Vagina (tissue), 2 donors: ENCODE results near the gene PRMT7. TPM values are rescaled to one million over a fixed set of nuclear protein-coding genes. Genes with fewer than 3 reads are reported as not detected.
A peak's percentile ranks its signal among the peaks of the same experiment; 100 is the strongest.

ENCODE experiments used
- DNase-seq, 2 donors: peaks; one replicate each; pipeline ENCODE4 v3.0.0-alpha.2; 2017; ENCODE audit errors: extremely low spot score in 2 of 2
- H3K27ac ChIP-seq: fragments of 200-600 bp; sonication (generic); one replicate; pipeline ENCODE4 v1.5.1; 2019
- H3K27me3 ChIP-seq: fragments of 200-600 bp; sonication (generic); one replicate; pipeline ENCODE4 v1.5.1; 2019
- H3K36me3 ChIP-seq, 2 donors: fragments of 200-600 bp; sonication (generic); one replicate each; pipeline ENCODE4 v1.5.1; 2017 to 2019
- H3K4me1 ChIP-seq: fragments of 200-600 bp; sonication (generic); one replicate; pipeline ENCODE4 v1.5.1; 2019
- H3K4me3 ChIP-seq, 2 donors: fragments of 200-600 bp; sonication (generic); 1 replicate in 1 of 2; 2 replicates in 1 of 2; pipeline ENCODE4 v1.5.1; 2016 to 2019
- H3K9me3 ChIP-seq: fragments of 200-600 bp; sonication (generic); one replicate; pipeline ENCODE4 v1.5.1; 2019
- CTCF ChIP-seq, 3 experiments: fragments of 450-650 bp in 2 of 3; fragments of 200-600 bp in 1 of 3; sonication (generic) in 1 of 3; IDR thresholded peaks; one replicate each; pipeline ENCODE4 v1.5.1; 2017 to 2019; ENCODE audit warnings: antibody characterized with exemption in 3 of 3, mild to moderate bottlenecking in 2 of 3, moderate library complexity in 2 of 3
- POLR2A ChIP-seq, 2 donors: fragments of 450-650 bp; IDR thresholded peaks; one replicate each; pipeline ENCODE4 v1.6.1; 2017; ENCODE audit warnings: antibody characterized with exemption in 2 of 2, mild to moderate bottlenecking in 2 of 2, moderate library complexity in 2 of 2
- POLR2AphosphoS5 ChIP-seq, 2 donors: sonication (generic); formaldehyde crosslinking; IDR thresholded peaks; one replicate each; pipeline ENCODE4 v1.9.0; 2017; ENCODE audit warnings: antibody characterized with exemption in 2 of 2, mild to moderate bottlenecking in 2 of 2, low read depth in 1 of 2; ENCODE audit not compliant: insufficient read depth in 1 of 2
- intact Hi-C: fragments of 100-400 bp; cut with DNase I; formaldehyde crosslinking; loops from one replicate; pipeline ENCODE4 v1.15.1; 2023
- total RNA-seq: library from RNA; depleted of rRNA; stranded (reverse); fragments of >200 nt; gene quantifications from one replicate; pipeline ENCODE4 v1.2.3, GENCODE V29; 2016

Gene PRMT7
- total RNA-seq, 1 donor from 2014 or later: 47.9 TPM

- H3K9me3 ChIP-seq: no peaks in the 10 kb centered on the region
- intact Hi-C loops: loop anchor here (5.0 kb wide), 2 partner anchors 48 to 313 kb away; partner anchors contain the start of genes DPEP2 and SLC7A6
- H3K4me1 ChIP-seq: peaks cover 34% of the 10 kb centered on the region
- H3K4me3 ChIP-seq: peak overlapping the region; percentile 71 to 81
- no peak for TF ChIP-seq CTCF (IDR thresholded peaks at IDR 0.05)
- no peak for TF ChIP-seq POLR2A (IDR thresholded peaks at IDR 0.05)
- H3K27ac ChIP-seq: peak overlapping the region; percentile 73
- H3K27me3 ChIP-seq: no peaks in the 10 kb centered on the region
- DNase-seq: no peak
- H3K36me3 ChIP-seq: peaks cover 0 to 22% of the 10 kb centered on the region in 2 donors
Measured at GRCh38 chr16:68310437-68310773, 414 bp upstream of the PRMT7 start.

- peaks cover 34% of the 10 kb centered on the region for H3K4me1 ChIP-seq
- H3K9me3 ChIP-seq: no peaks in the 10 kb centered on the region
- no peak overlapping the region for H3K4me3 ChIP-seq
- peaks cover 0 to 16% of the 10 kb centered on the region in 2 donors for H3K36me3 ChIP-seq
- TF ChIP-seq CTCF (IDR thresholded peaks at IDR 0.05) (no peak), POLR2A (IDR thresholded peaks at IDR 0.05) (no peak), POLR2AphosphoS5 (IDR thresholded peaks at IDR 0.05; ENCODE audit: insufficient read depth in 1 of 2, low read depth in 1 of 2) (no peak)
- H3K27me3 ChIP-seq: no peaks in the 10 kb centered on the region
- no peak overlapping the region for H3K27ac ChIP-seq
- intact Hi-C loops: loop anchor here (5.0 kb wide), 2 partner anchors 51 to 316 kb away; partner anchors contain the start of genes DPEP2 and SLC7A6
- no peak for DNase-seq
Measured at GRCh38 chr16:68313116-68313515, 2.3 kb downstream of the PRMT7 start.

GRCh38 chr16:68319185-68319908 lies 8.5 kb downstream of the PRMT7 start:
- DNase-seq: no peak
- H3K9me3 ChIP-seq: no peaks in the 10 kb centered on the region
- H3K27me3 ChIP-seq: no peaks in the 10 kb centered on the region
- peaks cover 0 to 18% of the 10 kb centered on the region in 2 donors for H3K36me3 ChIP-seq
- H3K4me1 ChIP-seq: no peaks in the 10 kb centered on the region
- intact Hi-C loops: no loop called here
- TF ChIP-seq POLR2A (IDR thresholded peaks at IDR 0.05) (no peak), CTCF (IDR thresholded peaks at IDR 0.05) (no peak)
- H3K4me3 ChIP-seq: no peak overlapping the region
- no peak overlapping the region for H3K27ac ChIP-seq

- TF ChIP-seq CTCF (IDR thresholded peaks at IDR 0.05): no peak
- no peak for TF ChIP-seq POLR2AphosphoS5 (IDR thresholded peaks at IDR 0.05; ENCODE audit: insufficient read depth in 1 of 2, low read depth in 1 of 2)
- no peak for TF ChIP-seq POLR2A (IDR thresholded peaks at IDR 0.05)
Measured at GRCh38 chr16:68324336-68324735, 13.5 kb downstream of the PRMT7 start.

GRCh38 chr16:68324780-68325357 lies 14.1 kb downstream of the PRMT7 start:
- intact Hi-C loops: loop anchor here (5.0 kb wide), 1 partner anchor 63 kb away; the partner anchor contains the start of gene SLC7A6
- no peak overlapping the region for H3K4me3 ChIP-seq
- H3K27ac ChIP-seq: no peak overlapping the region
- TF ChIP-seq POLR2AphosphoS5 (IDR thresholded peaks at IDR 0.05; ENCODE audit: insufficient read depth in 1 of 2, low read depth in 1 of 2) (no peak), POLR2A (IDR thresholded peaks at IDR 0.05) (no peak), CTCF (IDR thresholded peaks at IDR 0.05) (no peak)
- no peak for DNase-seq
- no peaks in the 10 kb centered on the region for H3K9me3 ChIP-seq
- H3K27me3 ChIP-seq: no peaks in the 10 kb centered on the region
- peaks cover 0 to 27% of the 10 kb centered on the region in 2 donors for H3K36me3 ChIP-seq
- H3K4me1 ChIP-seq: no peaks in the 10 kb centered on the region

More at GRCh38 chr16:68324336-68324735, 13.5 kb downstream of the PRMT7 start:
- Histone ChIP-seq H3K4me3 (no peak overlapping the region), H3K9me3 (no peaks in the 10 kb centered on the region), H3K27me3 (no peaks in the 10 kb centered on the region), H3K36me3 (peaks cover 0 to 27% of the 10 kb centered on the region in 2 donors), H3K4me1 (no peaks in the 10 kb centered on the region), H3K27ac (no peak overlapping the region)
- no peak for DNase-seq
- intact Hi-C loops: no loop called here
